SK-N-MC (cell line): ENCODE measurements around the gene PI4KA.

Source experiments
- EZH2 ChIP-seq: fragments of 200-600 bp; sonication (generic); IDR thresholded peaks from one replicate; pipeline ENCODE4 v1.6.1; 2017; ENCODE audit warnings: antibody characterized with exemption
- POLR2AphosphoS5 ChIP-seq: IDR thresholded peaks from 2 replicates; pipeline ENCODE4 v1.6.1; 2012; ENCODE audit warnings: mild to moderate bottlenecking, low read depth, low read length, borderline replicate concordance

- TF ChIP-seq POLR2AphosphoS5 (no peak), EZH2 (no peak)
Observed at GRCh38 chr22:20792221-20792965, 66.2 kb downstream of the PI4KA start.
